HCT116 (cell line): ENCODE measurements around the gene PPP3CB. TPM values are rescaled to one million over a fixed set of nuclear protein-coding genes. Genes with fewer than 3 reads are reported as not detected.

Source experiments
- ATAC-seq: fragments of 200-7000 bp; cut with Tn5 transposase; 2 replicates; pipeline ENCODE4 v1.9.1; 2020; ENCODE audit warnings: mild to moderate bottlenecking, moderate library complexity
- BruUV-seq: library from RNA; stranded (reverse); fragments of 400-500 nt; replicated peaks from 2 replicates; lab custom pipeline; 2021; lab: Mats Ljungman, UMichigan
- CTCF ChIA-PET: fragments of 300-600 bp; sonication (Branson Sonifier 250); formaldehyde crosslinking; loops from one replicate; lab custom pipeline; 2021; ENCODE audit warnings: antibody characterized with exemption; lab: Charles Lee
- POLR2A ChIA-PET: fragments of 300-600, 350-600 bp; sonication (Branson Sonifier 250); formaldehyde crosslinking; loops from one replicate; lab custom pipeline; 2021; ENCODE audit warnings: antibody characterized with exemption; lab: Charles Lee
- RAD21 ChIA-PET, 2 experiments: fragments of 300-600 bp; sonication (Branson Sonifier 250); formaldehyde crosslinking; loops; one replicate each; lab custom pipeline; 2023; ENCODE audit warnings: low total read pairs in 2 of 2; ENCODE audit not compliant: uncharacterized antibody in 2 of 2, unreplicated experiment in 2 of 2, low non-redundant PET in 1 of 2; lab: Charles Lee
- DNase-seq: peaks from one replicate; pipeline ENCODE4 v3.0.0-alpha.2; 2010; ENCODE audit warnings: low read depth, low spot score
- H2AFZ ChIP-seq: fragments of 200-600 bp; shearing (Covaris generic), sonication (generic); 2 replicates; pipeline ENCODE4 v1.6.1; 2017; ENCODE audit warnings: low read depth, mixed run types, mixed read lengths, antibody characterized with exemption, low read length; ENCODE audit not compliant: poor library complexity, severe bottlenecking
- H3K27ac ChIP-seq: 2 replicates; pipeline ENCODE4 v1.5.1; 2012; ENCODE audit warnings: low read depth, low read length
- H3K27me3 ChIP-seq: fragments of 200-600 bp; sonication (generic); 2 replicates; pipeline ENCODE4 v1.6.1; 2016; ENCODE audit warnings: mixed run types, low read length, mixed read lengths; ENCODE audit not compliant: insufficient read depth
- H3K36me3 ChIP-seq, 2 experiments: fragments of 200-500 bp in 1 of 2; fragments of 200-600 bp in 1 of 2; sonication (Bioruptor generic) in 1 of 2; sonication (generic) in 1 of 2; 2 replicates each; pipeline versions ENCODE4 v1.5.1 to v1.6.1; 2014 to 2016; ENCODE audit warnings: low read length in 2 of 2, inconsistent platforms in 1 of 2, mixed read lengths in 1 of 2, mixed run types in 1 of 2; ENCODE audit not compliant: insufficient read depth in 2 of 2, control insufficient read depth in 1 of 2
- H3K4me1 ChIP-seq, 2 experiments: fragments of 200-600 bp in 1 of 2; sonication (generic) in 1 of 2; 2 replicates each; pipeline versions ENCODE4 v1.5.1 to v1.6.1; 2012 to 2017; ENCODE audit warnings: low read length in 2 of 2, inconsistent platforms in 1 of 2, mild to moderate bottlenecking in 1 of 2, mixed read lengths in 1 of 2, mixed run types in 1 of 2, moderate library complexity in 1 of 2; ENCODE audit not compliant: insufficient read depth in 2 of 2, control insufficient read depth in 1 of 2
- H3K4me2 ChIP-seq: fragments of 200-600 bp; sonication (generic); 2 replicates; pipeline ENCODE4 v1.6.1; 2017; ENCODE audit warnings: mixed run types, low read length, mixed read lengths
- H3K4me3 ChIP-seq, 2 experiments: fragments of 200-600 bp in 1 of 2; sonication (generic) in 1 of 2; replicated peaks in 1 of 2; 2 replicates each; pipeline ENCODE4 v1.5.1; 2011 to 2016; ENCODE audit warnings: low read length in 2 of 2, control low read depth in 1 of 2, low read depth in 1 of 2, mild to moderate bottlenecking in 1 of 2, mixed read lengths in 1 of 2, mixed run types in 1 of 2
- H3K79me2 ChIP-seq: fragments of 200-600 bp; sonication (generic); 2 replicates; pipeline ENCODE4 v1.6.1; 2017; ENCODE audit warnings: mild to moderate bottlenecking, mixed run types, low read length, moderate library complexity, mixed read lengths; ENCODE audit not compliant: insufficient read depth
- H3K9ac ChIP-seq: fragments of 200-600 bp; sonication (generic); 2 replicates; pipeline ENCODE4 v1.6.1; 2016; ENCODE audit warnings: low read length, mixed read lengths
- H3K9me2 ChIP-seq: fragments of 200-600 bp; sonication (generic), shearing (Covaris generic); 2 replicates; pipeline ENCODE4 v1.6.1; 2017; ENCODE audit warnings: mixed run types, mild to moderate bottlenecking, moderate library complexity; ENCODE audit not compliant: insufficient read depth
- H3K9me3 ChIP-seq, 2 experiments: fragments of 200-500 bp in 1 of 2; fragments of 200-600 bp in 1 of 2; sonication (Bioruptor generic) in 1 of 2; sonication (generic) in 1 of 2; 2 replicates each; pipeline ENCODE4 v1.6.1; 2014 to 2017; ENCODE audit warnings: low read length in 2 of 2, mixed read lengths in 2 of 2, inconsistent platforms in 1 of 2, low read depth in 1 of 2, mild to moderate bottlenecking in 1 of 2, mixed run types in 1 of 2, moderate library complexity in 1 of 2; ENCODE audit not compliant: control insufficient read depth in 1 of 2, insufficient read depth in 1 of 2
- H4K20me1 ChIP-seq: fragments of 200-600 bp; sonication (generic), shearing (Covaris generic); 2 replicates; pipeline ENCODE4 v1.6.1; 2017; ENCODE audit warnings: mixed run types, mild to moderate bottlenecking, moderate library complexity; ENCODE audit not compliant: insufficient read depth
- ATF3 ChIP-seq: IDR thresholded peaks from 2 replicates; pipeline ENCODE4 v1.6.1; 2012
- CEBPB ChIP-seq: IDR thresholded peaks from 2 replicates; pipeline ENCODE4 v1.6.1; 2012; ENCODE audit warnings: low read depth
- CTCF ChIP-seq, 3 experiments: fragments of 200-600 bp in 1 of 3; sonication (generic) in 1 of 3; IDR thresholded peaks in 2 of 3; conservative IDR thresholded peaks in 1 of 3; 2 replicates each; pipeline ENCODE4 v1.5.1; 2012 to 2017; ENCODE audit warnings: low read depth in 2 of 3, low read length in 2 of 3, antibody characterized with exemption in 1 of 3, borderline replicate concordance in 1 of 3, control low read depth in 1 of 3, mild to moderate bottlenecking in 1 of 3, mixed read lengths in 1 of 3, mixed run types in 1 of 3, moderate library complexity in 1 of 3; ENCODE audit not compliant: insufficient read depth in 1 of 3
- EGR1 ChIP-seq: IDR thresholded peaks from 2 replicates; pipeline ENCODE4 v1.6.1; 2012; ENCODE audit warnings: low read depth
- EZH2phosphoT487 ChIP-seq: fragments of 200-600 bp; IDR thresholded peaks from 2 replicates; pipeline ENCODE4 v1.6.1; 2018; ENCODE audit warnings: antibody characterized with exemption, borderline replicate concordance
- FOSL1 ChIP-seq: IDR thresholded peaks from 2 replicates; pipeline ENCODE4 v1.6.1; 2012; ENCODE audit warnings: low read depth
- MAX ChIP-seq: IDR thresholded peaks from 2 replicates; pipeline ENCODE4 v1.6.1; 2012
- REST ChIP-seq: IDR thresholded peaks from 2 replicates; pipeline ENCODE4 v1.6.1; 2012; ENCODE audit warnings: low read depth
- SRF ChIP-seq: IDR thresholded peaks from 2 replicates; pipeline ENCODE4 v1.6.1; 2012; ENCODE audit warnings: low read depth
- TCF7L2 ChIP-seq: IDR thresholded peaks from 2 replicates; pipeline ENCODE4 v1.7.0; 2011; ENCODE audit warnings: borderline replicate concordance, inconsistent platforms; ENCODE audit not compliant: insufficient read depth, insufficient read length; ENCODE audit errors: extremely low read depth
- YY1 ChIP-seq: IDR thresholded peaks from 2 replicates; pipeline ENCODE4 v1.6.1; 2011; ENCODE audit warnings: low read length, low read depth, moderate library complexity, mild to moderate bottlenecking; ENCODE audit not compliant: insufficient replicate concordance; ENCODE audit errors: extremely low read depth
- ZBTB33 ChIP-seq: IDR thresholded peaks from 2 replicates; pipeline ENCODE4 v1.6.1; 2011; ENCODE audit warnings: mild to moderate bottlenecking, low read length, moderate library complexity; ENCODE audit not compliant: insufficient replicate concordance; ENCODE audit errors: extremely low read depth
- ZFX ChIP-seq: fragments of 450-650 bp; IDR thresholded peaks from 2 replicates; pipeline ENCODE4 v1.6.1; 2017
- ZNF274 ChIP-seq: fragments of 200-500 bp; sonication (Bioruptor generic); IDR thresholded peaks from 2 replicates; pipeline ENCODE4 v1.6.1; 2014; ENCODE audit warnings: mild to moderate bottlenecking, low read depth, low read length, inconsistent platforms
- intact Hi-C: fragments of 100-400 bp; cut with micrococcal nuclease; formaldehyde crosslinking; loops from 2 replicates; pipeline ENCODE4 v1.10.0; 2022
- total RNA-seq: library from RNA; stranded (reverse); gene quantifications from one replicate; pipeline ENCODE4 v1.2.1, GENCODE V29; 2021; ENCODE audit not compliant: unreplicated experiment

Gene PPP3CB
- total RNA-seq, 1 experiment from 2014 or later: 32.0 TPM

- H3K9ac ChIP-seq: no peak overlapping the region
- H3K36me3 ChIP-seq: peaks cover 22 to 32% of the 10 kb centered on the region in 2 experiments
- H3K9me3 ChIP-seq: no peaks in the 10 kb centered on the region
- H2AFZ ChIP-seq: no peak overlapping the region
- POLR2A ChIA-PET: no interaction called here
- peaks cover 27% of the 10 kb centered on the region for H3K79me2 ChIP-seq
- no peaks in the 10 kb centered on the region for H3K4me1 ChIP-seq
- BruUV-seq: no TSS peak
- H3K27me3 ChIP-seq: no peaks in the 10 kb centered on the region
- TF ChIP-seq TCF7L2 (no peak), ATF3 (no peak), MAX (no peak), FOSL1 (no peak), CEBPB (no peak), YY1 (no peak), SRF (no peak), REST (no peak), ZNF274 (no peak), ZFX (no peak), EGR1 (no peak), EZH2phosphoT487 (no peak), CTCF (IDR thresholded peaks at IDR 0.05 in 2 of 3, conservative IDR thresholded peaks at IDR 0.05 in 1 of 3; ENCODE audit: borderline replicate concordance in 1 of 3, insufficient read depth in 1 of 3, low read depth in 2 of 3, low read length in 2 of 3) (no peak), ZBTB33 (no peak)
- no peaks in the 10 kb centered on the region for H3K9me2 ChIP-seq
- RAD21 ChIA-PET: no interaction called here
- H4K20me1 ChIP-seq: peaks cover 7% of the 10 kb centered on the region; the same call in 1 of the 2 replicates
- CTCF ChIA-PET: no interaction called here
- intact Hi-C loops: no loop called here
- no peak overlapping the region for H3K4me2 ChIP-seq
- ATAC-seq: no peak
- no peak overlapping the region for H3K4me3 ChIP-seq
- no peak overlapping the region for H3K27ac ChIP-seq
- DNase-seq: no peak
Measured at GRCh38 chr10:73388228-73388627, 107.6 kb downstream of the PPP3CB start.
